Measurements from ENCODE around the gene CERS6.

CERS6 gene

DNA sequence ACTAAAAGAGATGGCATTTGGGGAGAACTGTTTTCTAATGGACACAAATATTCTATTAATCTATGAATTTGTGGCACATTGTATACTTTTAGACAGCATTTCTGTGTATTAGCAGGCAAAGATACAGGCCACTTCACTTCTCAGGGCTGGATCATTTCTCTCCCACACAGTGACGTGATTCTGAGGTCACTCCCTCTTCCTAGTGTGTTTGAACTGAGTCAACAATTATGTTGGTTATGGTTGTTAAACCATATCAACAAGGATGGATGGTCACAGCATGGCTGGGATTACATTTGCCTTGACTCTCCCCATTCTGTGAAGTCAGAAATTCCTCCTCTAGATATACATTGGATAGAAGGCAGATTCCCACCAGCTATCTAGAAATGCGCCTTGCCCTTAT, 358.0 kb downstream of the CERS6 start:
- no peak for DNase-seq

DNA sequence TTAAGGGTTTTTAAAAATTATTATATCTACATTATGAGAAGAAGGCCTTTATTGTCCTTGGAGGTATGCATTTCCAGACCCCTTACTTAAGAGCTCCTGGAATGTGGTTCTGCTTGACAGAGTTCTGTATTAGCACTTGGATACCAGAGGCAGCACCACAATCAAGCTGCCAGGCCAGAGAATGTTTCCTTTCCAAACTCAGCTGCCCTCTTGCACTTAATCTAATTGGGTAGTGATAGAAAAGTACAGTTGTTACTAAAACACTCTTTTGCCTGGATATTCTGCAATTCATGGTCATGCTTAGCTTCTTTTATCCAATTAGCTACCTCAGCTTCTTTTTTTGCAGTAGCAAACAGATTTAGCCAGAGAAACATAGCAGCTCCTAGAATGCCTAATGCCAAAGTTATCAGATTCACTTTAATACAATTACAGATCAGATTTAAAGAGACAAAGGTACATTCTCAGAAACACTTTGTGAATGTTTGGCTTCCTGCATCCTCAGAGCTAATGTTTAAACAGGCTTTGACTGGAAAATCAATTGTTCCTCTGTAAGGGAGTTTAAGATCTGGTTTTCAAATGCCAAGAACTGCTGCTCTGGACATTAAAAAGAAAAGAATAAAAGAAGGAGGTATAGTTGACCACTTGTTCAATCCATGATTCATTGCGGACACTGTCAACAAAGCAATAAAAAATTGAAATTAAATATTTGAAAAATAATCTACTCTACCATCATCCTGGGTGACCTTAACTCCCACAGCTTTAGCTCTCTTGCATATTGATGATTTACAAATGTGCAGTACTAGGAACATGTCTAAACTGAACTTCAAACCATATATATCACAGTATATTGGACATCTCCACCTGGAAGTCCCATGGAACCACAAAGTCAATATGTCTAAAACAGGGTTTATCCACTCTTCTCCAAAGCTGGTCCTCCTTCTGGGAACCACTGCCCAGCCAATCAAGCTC, 359.2 kb downstream of the CERS6 start:
- no peak for DNase-seq

DNA sequence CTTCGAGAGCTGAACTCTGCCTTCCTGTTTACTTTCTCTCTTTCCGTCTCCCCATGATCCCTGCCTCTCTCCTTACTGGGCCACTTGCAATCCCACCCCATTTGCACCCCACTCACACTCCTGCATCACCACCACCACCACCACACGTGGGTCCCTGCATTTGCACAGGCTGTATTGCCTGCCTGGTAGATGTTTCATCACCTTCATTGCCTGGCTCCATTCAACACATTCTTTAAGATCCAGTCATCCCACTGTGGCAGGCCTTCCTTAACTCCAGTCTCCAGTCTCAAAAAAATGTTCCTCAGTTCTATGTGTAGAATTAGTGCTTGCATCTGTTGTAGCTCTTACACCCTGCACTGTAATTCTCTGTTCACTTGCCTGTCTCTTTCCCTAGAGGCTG, 360.3 kb downstream of the CERS6 start:
- DNase-seq = no peak

DNA sequence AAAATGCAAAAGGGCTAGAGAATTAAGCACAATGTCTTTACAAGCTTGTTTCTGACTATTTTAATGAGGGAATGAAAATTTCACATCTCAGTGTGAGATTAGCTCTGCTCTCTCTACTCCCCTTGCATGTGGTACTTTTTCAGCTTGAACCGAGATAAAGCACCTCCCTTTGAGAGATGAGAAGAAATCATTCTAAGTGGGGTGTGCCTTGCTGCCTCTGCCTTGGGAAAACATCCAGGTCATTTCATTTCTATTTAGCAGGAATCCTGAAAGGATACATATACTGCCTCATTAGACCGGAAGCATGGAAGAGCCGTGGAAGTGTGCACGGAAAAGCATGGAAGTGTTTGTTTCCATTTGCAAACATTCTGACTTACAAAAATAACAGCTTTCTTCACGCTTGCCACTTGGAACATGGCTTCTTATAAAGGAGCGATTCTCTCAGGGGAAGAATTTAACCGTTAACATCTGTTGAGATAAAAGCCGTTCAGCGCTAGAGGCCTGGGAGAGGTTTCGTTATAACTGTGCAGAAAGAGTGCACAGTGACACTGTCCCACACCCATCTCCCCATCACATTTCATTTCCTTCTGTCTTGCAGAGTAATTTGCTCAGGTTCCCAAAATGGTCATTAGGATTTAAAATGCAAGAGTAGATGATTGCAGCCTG, 363.1 kb downstream of the CERS6 start:
- no peak for DNase-seq

DNA sequence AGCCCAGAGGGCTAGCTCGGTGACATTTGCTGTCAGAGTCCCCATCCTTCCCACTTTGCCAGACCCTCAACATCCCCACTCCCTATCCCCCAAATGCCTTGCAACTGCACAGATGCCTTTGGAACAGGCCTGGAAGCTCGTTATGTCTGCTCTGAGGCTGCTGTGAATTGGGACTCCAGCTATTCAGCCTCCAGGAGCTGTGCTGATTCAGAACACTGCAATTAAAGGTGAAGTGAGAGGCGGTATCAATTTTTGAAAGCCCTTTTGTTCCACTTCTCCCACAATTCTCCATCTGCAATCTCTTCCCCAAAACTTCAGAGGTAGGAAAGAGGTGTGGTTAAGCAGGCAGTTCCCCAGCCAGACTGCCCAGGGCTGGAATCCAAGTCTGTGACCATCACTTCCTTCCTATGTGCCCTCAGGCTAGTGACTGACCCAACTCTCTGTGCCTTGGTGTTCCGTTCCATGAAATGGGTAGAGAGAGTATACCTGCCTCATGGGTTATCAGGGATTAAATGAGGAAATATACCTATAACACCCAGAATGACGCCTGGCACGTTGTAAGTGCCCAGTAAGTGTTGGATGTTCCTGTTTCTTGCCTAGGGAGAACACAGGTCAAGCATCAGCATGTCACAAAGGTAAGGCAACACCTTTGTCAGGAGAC, 363.9 kb downstream of the CERS6 start:
- no peak for DNase-seq

DNA sequence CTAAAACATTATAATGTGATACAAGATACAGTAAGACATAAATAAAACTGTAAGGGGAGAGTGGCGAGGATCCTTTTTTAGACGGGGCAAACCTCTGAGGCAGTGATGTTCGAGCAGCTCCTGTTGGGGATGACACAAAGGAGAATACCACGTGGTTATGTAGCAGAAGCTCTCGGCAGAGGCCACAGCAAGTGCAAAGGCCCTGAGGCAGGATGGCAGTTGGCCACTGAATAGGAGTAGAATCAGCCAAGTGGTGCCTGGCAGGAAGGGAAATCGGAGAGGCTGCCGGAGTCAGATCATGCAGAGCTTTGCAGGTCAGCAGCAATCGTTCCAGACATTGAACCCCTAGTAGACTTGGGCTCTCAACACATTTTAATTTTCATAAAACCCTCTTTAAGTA, 365.5 kb downstream of the CERS6 start:
- DNase-seq = no peak

DNA sequence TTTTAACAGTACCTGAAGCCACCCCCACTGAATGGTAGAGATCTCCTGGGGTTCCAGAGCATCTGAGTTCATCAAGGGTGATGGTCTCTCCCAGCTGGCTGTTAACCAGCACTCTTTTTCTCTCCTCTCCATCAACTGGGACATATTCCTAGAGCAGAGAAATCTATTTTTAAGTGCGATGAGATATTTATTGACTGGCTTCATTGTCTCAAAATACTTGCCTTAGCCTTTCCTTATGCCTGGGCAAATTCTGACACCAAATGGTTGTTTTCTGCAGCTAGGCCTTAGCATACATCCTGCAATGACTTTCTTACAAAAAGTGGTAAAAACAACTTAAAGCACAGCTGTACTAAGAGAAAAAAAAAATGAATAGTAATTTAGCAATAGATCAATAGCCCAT, 365.9 kb downstream of the CERS6 start:
- no peak for DNase-seq

Data from GOT3 (cell line).